CD4-positive, alpha-beta memory T cell (primary cell): ENCODE data around the gene C22orf23. TPM values are rescaled to one million over a fixed set of nuclear protein-coding genes. Genes with fewer than 3 reads are reported as not detected.
"Not testable (repeated sequence)": the region's sequence is repeated elsewhere in the genome, so short reads cannot be mapped to it uniquely, and the experiment has no call there.

Experiments
- CTCF ChIA-PET: fragments of 350-600 bp; sonication (Branson Sonifier 250); formaldehyde crosslinking; loops from one replicate; lab custom pipeline; 2021; ENCODE audit warnings: inconsistent platforms; ENCODE audit not compliant: partially characterized antibody; lab: Charles Lee
- POLR2A ChIA-PET: fragments of 350-600 bp; sonication (Branson Sonifier 250); formaldehyde crosslinking; loops from one replicate; lab custom pipeline; 2021; ENCODE audit not compliant: partially characterized antibody; lab: Charles Lee
- DNase-seq, 5 donors: peaks; one replicate each; pipeline versions ENCODE4 v3.0.0 to v3.0.0-alpha.2; 2020 to 2022; ENCODE audit warnings: mixed read lengths in 1 of 5
- H3K27ac ChIP-seq: one replicate; pipeline ENCODE4 v1.7.0; 2013; ENCODE audit warnings: low read depth, low read length
- H3K27me3 ChIP-seq: 2 replicates; pipeline ENCODE4 v1.7.0; 2013; ENCODE audit warnings: mild to moderate bottlenecking, low read length, moderate library complexity; ENCODE audit not compliant: insufficient read depth
- H3K36me3 ChIP-seq: 2 replicates; pipeline ENCODE4 v1.7.0; 2013; ENCODE audit warnings: mild to moderate bottlenecking, low read length, moderate library complexity; ENCODE audit not compliant: insufficient read depth
- H3K4me1 ChIP-seq: 2 replicates; pipeline ENCODE4 v1.7.0; 2013; ENCODE audit warnings: mild to moderate bottlenecking, low read length, moderate library complexity; ENCODE audit not compliant: insufficient read depth
- H3K4me3 ChIP-seq, 2 donors: one replicate each; pipeline ENCODE4 v1.7.0; 2013; ENCODE audit warnings: low read length in 2 of 2, mild to moderate bottlenecking in 1 of 2
- H3K9me3 ChIP-seq, 2 donors: one replicate each; pipeline ENCODE4 v1.7.0; 2013; ENCODE audit warnings: low read length in 2 of 2, control low read depth in 1 of 2; ENCODE audit not compliant: control insufficient read depth in 1 of 2
- H3K27ac Mint-ChIP-seq, 7 donors: one replicate each; pipeline ENCODE4 v1.8.0; 2020 to 2021; ENCODE audit warnings: mixed read lengths in 7 of 7, mild to moderate bottlenecking in 6 of 7, inconsistent platforms in 3 of 7, moderate library complexity in 3 of 7
- H3K27me3 Mint-ChIP-seq, 2 donors: one replicate each; pipeline ENCODE4 v1.8.0; 2020 to 2021; ENCODE audit warnings: mixed read lengths in 2 of 2
- H3K36me3 Mint-ChIP-seq, 2 donors: one replicate each; pipeline ENCODE4 v1.8.0; 2020 to 2021; ENCODE audit warnings: mixed read lengths in 2 of 2, inconsistent platforms in 1 of 2, mild to moderate bottlenecking in 1 of 2
- H3K4me1 Mint-ChIP-seq, 4 donors: one replicate each; pipeline ENCODE4 v1.8.0; 2020 to 2021; ENCODE audit warnings: mixed read lengths in 4 of 4, mild to moderate bottlenecking in 1 of 4
- H3K4me3 Mint-ChIP-seq, 8 donors: one replicate each; pipeline ENCODE4 v1.8.0; 2020 to 2021; ENCODE audit warnings: mixed read lengths in 8 of 8, mild to moderate bottlenecking in 7 of 8, moderate library complexity in 6 of 8, inconsistent platforms in 3 of 8
- H3K9me3 Mint-ChIP-seq, 8 donors: one replicate each; pipeline ENCODE4 v1.8.0; 2020 to 2021; ENCODE audit warnings: mixed read lengths in 8 of 8, mild to moderate bottlenecking in 5 of 8, inconsistent platforms in 3 of 8, moderate library complexity in 1 of 8
- intact Hi-C: fragments of 100-400 bp; cut with micrococcal nuclease; formaldehyde crosslinking; loops from one replicate; pipeline ENCODE4 v1.15.1; 2023
- polyA plus RNA-seq, 2 donors: library from polyadenylated mRNA; unstranded; fragments of 300-500 nt; fragmentation: Illumina TruSeq; gene quantifications; one replicate each; pipeline ENCODE4 v1.2.3, GENCODE V29; 2021
- total RNA-seq, 2 experiments: library from RNA; stranded (reverse); gene quantifications; one replicate each; pipeline ENCODE4 v1.2.3, GENCODE V29; 2021

The C22orf23 gene
- total and polyA plus RNA-seq, 4 experiments from 2014 or later, result not detected

- no peaks in the 10 kb centered on the region for H3K9me3 ChIP-seq
- CTCF ChIA-PET, result no interaction called here
- no peaks in the 10 kb centered on the region for H3K27me3 Mint-ChIP-seq
- peaks cover 0 to 2% (median under 1%) of the 10 kb centered on the region in 4 donors for H3K4me1 Mint-ChIP-seq
- no peaks in the 10 kb centered on the region for H3K27me3 ChIP-seq
- no peak overlapping the region for H3K27ac Mint-ChIP-seq
- intact Hi-C loops, result no loop called here
- no peak overlapping the region for H3K4me3 ChIP-seq
- POLR2A ChIA-PET, result no interaction called here
- H3K9me3 Mint-ChIP-seq, result no peaks in the 10 kb centered on the region
- no peaks in the 10 kb centered on the region for H3K36me3 ChIP-seq
- no peak overlapping the region for H3K4me3 Mint-ChIP-seq
- no peaks in the 10 kb centered on the region for H3K4me1 ChIP-seq
- no peak overlapping the region for H3K27ac ChIP-seq
- DNase-seq, result no peak
- peaks cover 9 to 11% of the 10 kb centered on the region in 2 donors for H3K36me3 Mint-ChIP-seq
Measured at GRCh38 chr22:37979782-37980181, 26.4 kb upstream of the C22orf23 start.

DNA sequence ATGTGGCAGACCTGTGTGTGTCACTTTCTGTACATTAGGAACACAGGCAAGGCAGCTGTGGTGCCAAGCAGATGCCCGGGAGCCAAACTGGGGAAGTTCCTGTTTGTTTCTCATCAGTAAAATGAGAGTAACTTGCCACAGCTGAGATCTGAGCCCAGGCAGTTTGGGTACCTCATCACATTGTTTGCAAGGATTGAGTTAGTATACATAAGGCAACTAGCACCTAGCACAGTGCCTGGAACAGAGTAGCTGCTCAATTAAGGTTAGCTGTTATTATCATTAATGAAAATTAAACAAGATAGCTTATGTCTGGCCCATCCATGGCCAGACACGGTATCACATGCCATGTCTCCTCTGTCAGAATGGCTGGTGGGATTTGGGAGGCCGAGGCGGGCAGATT is 23.1 kb upstream of the C22orf23 start:
- no peaks in the 10 kb centered on the region for H3K27me3 ChIP-seq
- no peak overlapping the region for H3K4me3 ChIP-seq
- no peaks in the 10 kb centered on the region for H3K4me1 ChIP-seq
- Mint-ChIP-seq H3K27ac (peak overlapping the region in 1 of 7 donors; percentile 59), H3K4me3 (no peak overlapping the region), H3K9me3 (no peaks in the 10 kb centered on the region), H3K4me1 (peaks cover 0 to 4% (median under 1%) of the 10 kb centered on the region in 4 donors), H3K27me3 (no peaks in the 10 kb centered on the region), H3K36me3 (peaks cover 13 to 14% of the 10 kb centered on the region in 2 donors)
- ChIA-PET CTCF (interaction anchor here (0.7 to 1.6 kb wide), 2 partner anchors 11 to 374 kb away, joined by 3 to 7 read pairs; no protein-coding TSS in a partner anchor), POLR2A (no interaction called here)
- intact Hi-C loops, result no loop called here
- no peak overlapping the region for H3K27ac ChIP-seq
- H3K36me3 ChIP-seq, result no peaks in the 10 kb centered on the region
- no peaks in the 10 kb centered on the region for H3K9me3 ChIP-seq
- DNase-seq, result no peak

DNA sequence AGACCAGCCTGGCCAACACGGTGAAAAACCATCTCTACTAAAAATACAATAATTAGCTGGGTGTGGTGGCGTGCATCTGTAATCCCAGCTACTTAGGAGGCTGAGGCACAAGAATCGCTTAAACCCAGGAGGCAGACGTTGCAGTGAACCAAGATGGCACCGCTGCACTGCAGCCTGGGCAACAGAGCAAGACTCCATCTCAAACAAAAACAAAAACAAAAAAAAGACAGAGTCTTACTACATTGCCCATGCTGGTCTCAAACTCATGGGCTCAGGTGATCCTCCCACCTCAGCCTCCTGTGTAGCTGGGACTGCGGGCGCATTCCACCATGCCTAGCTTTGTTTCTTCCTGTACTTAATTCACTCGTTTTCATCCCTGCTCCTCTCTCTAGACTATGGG is 22.6 kb upstream of the C22orf23 start:
- H3K27me3 Mint-ChIP-seq, H3K27me3 ChIP-seq, H3K9me3 Mint-ChIP-seq, H3K9me3 ChIP-seq, H3K4me3 Mint-ChIP-seq, intact Hi-C loops, H3K4me3 ChIP-seq, H3K27ac ChIP-seq, POLR2A ChIA-PET, H3K36me3 ChIP-seq, H3K4me1 Mint-ChIP-seq, H3K4me1 ChIP-seq, DNase-seq: not testable (repeated sequence)
- H3K27ac Mint-ChIP-seq, result peak overlapping the region in 2 of 7 donors; percentile 58 to 59
- H3K36me3 Mint-ChIP-seq, result peaks cover 13 to 16% of the 10 kb centered on the region in 2 donors
- CTCF ChIA-PET, result interaction anchor here (1.6 kb wide), 1 partner anchor 11 kb away, joined by 7 read pairs; no protein-coding TSS in a partner anchor

DNA sequence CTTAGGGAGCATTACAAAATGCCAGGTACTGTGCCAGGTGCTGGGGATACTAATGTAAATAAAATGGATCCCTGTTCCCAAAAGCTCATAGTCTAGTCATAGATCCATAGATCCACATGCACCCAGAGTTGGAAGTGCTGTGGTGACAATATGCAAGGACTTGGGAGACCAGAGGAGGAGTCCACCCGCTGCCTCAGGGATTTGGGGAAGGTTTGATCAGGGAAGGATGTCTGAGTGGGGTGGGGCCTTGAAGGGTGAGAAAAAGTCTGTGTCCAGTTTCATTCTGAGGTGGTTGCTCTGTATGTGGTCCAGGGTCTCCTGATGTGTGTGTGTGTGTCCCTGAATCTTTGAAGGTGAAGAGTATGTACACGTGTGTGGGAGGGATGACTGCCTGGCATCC is 21.8 kb upstream of the C22orf23 start:
- H3K27ac Mint-ChIP-seq, result peak overlapping the region in 4 of 7 donors; percentile 2 to 63 (median 48)
- H3K27ac ChIP-seq, result no peak overlapping the region
- ChIA-PET POLR2A (no interaction called here), CTCF (interaction anchor here (1.0 kb wide), 1 partner anchor 53 kb away, joined by 3 read pairs; no protein-coding TSS in a partner anchor)
- no peaks in the 10 kb centered on the region for H3K27me3 Mint-ChIP-seq
- H3K36me3 Mint-ChIP-seq, result peaks cover 13 to 21% of the 10 kb centered on the region in 2 donors
- no peak overlapping the region for H3K4me3 Mint-ChIP-seq
- no peak overlapping the region for H3K4me3 ChIP-seq
- H3K4me1 ChIP-seq, result no peaks in the 10 kb centered on the region
- H3K27me3 ChIP-seq, result no peaks in the 10 kb centered on the region
- intact Hi-C loops, result no loop called here
- H3K9me3 Mint-ChIP-seq, result no peaks in the 10 kb centered on the region
- peaks cover 0 to 5% (median 2%) of the 10 kb centered on the region in 4 donors for H3K4me1 Mint-ChIP-seq
- no peaks in the 10 kb centered on the region for H3K36me3 ChIP-seq
- no peaks in the 10 kb centered on the region for H3K9me3 ChIP-seq
- no peak for DNase-seq

DNA sequence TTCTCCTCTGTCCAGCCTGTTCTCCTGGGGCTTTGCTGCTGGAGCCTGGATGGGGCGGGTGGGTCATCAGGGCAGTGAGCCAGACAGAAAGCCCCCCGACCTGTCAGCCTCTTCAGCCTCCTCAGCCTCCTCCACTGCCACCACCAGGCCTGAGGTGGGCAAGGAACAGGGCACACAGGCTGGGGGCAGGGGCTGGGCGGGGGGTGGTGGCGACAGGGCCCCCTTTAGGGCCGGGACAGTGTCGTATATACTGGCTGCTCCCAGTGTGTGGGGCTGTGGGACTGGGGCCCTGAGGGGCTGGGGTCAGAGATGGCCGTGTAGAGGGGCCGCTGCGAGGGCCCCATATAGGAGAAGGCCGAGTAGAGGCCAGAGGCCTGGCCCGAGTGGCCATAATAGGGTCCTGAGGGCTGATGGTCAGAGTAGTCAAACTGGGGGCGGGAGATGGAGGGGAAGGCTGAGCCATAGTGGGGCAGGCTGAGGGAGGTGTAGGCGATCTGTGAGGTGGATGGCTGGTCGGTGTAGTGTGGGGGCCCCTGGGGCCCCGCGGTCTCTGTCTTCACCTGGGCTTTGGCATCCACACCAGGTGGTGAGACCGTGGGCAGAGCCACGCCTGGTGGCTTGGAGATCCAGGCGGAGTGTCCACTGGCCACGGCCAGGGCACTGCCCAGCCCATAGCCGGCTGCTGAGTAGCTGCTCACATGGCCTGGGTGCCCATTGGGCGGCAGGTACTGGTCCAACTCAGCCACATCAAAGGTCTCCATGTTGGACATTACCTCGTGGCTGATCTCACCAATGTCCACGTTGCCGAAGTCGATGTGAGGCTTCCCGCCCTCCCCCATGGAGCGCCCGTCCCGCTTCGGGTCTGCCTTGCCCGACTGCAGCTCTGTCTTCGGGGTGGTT is 20.1 kb upstream of the C22orf23 start:
- Histone ChIP-seq H3K4me1 (no peaks in the 10 kb centered on the region), H3K4me3 (no peak overlapping the region), H3K9me3 (no peaks in the 10 kb centered on the region), H3K36me3 (peaks cover under 1% of the 10 kb centered on the region), H3K27me3 (no peaks in the 10 kb centered on the region), H3K27ac (no peak overlapping the region)
- CTCF ChIA-PET, result no interaction called here
- no peak for DNase-seq
- intact Hi-C loops, result no loop called here
- Mint-ChIP-seq H3K27ac (no peak overlapping the region), H3K9me3 (no peaks in the 10 kb centered on the region), H3K4me1 (peaks cover 0 to 5% (median 2%) of the 10 kb centered on the region in 4 donors), H3K36me3 (peaks cover 18 to 28% of the 10 kb centered on the region in 2 donors), H3K4me3 (no peak overlapping the region), H3K27me3 (no peaks in the 10 kb centered on the region)
- POLR2A ChIA-PET, result no interaction called here

DNA sequence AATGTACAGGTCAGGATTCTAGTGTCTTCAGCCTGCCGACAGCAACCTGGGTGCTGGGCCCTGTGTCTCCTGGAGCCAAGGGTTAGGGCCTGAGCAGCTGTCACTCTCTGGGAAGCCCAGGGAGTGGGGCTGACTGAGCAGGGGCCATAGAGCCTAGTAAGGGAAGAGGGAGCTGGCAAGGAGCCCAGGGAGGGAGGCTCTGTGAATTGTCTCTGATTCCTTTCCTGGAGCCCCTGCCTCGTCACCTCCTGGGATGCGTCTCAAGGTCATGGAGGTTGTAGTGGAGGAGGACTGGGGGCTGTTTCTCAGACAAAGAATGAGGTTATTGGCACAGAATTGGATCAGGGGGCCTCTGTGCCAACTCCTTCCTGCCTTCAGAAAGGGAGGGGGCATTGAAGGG is 19.1 kb upstream of the C22orf23 start:
- peak overlapping the region in 1 of 7 donors; percentile 3 for H3K27ac Mint-ChIP-seq
- no peak overlapping the region for H3K4me3 ChIP-seq
- H3K27ac ChIP-seq, result no peak overlapping the region
- no peaks in the 10 kb centered on the region for H3K9me3 Mint-ChIP-seq
- no peaks in the 10 kb centered on the region for H3K9me3 ChIP-seq
- peaks cover 10% of the 10 kb centered on the region for H3K36me3 ChIP-seq
- intact Hi-C loops, result no loop called here
- CTCF ChIA-PET, result no interaction called here
- POLR2A ChIA-PET, result no interaction called here
- no peak overlapping the region for H3K4me3 Mint-ChIP-seq
- no peaks in the 10 kb centered on the region for H3K4me1 ChIP-seq
- no peak for DNase-seq
- H3K27me3 ChIP-seq, result no peaks in the 10 kb centered on the region
- H3K36me3 Mint-ChIP-seq, result peaks cover 26 to 37% of the 10 kb centered on the region in 2 donors
- H3K27me3 Mint-ChIP-seq, result no peaks in the 10 kb centered on the region
- peaks cover 0 to 5% (median 2%) of the 10 kb centered on the region in 4 donors for H3K4me1 Mint-ChIP-seq

GRCh38 chr22:37971475-37972434 is 18.4 kb upstream of the C22orf23 start:
- H3K27ac Mint-ChIP-seq, result peak overlapping the region in 1 of 7 donors; percentile 3
- POLR2A ChIA-PET, result no interaction called here
- CTCF ChIA-PET, result no interaction called here
- Histone ChIP-seq H3K27ac (no peak overlapping the region), H3K4me3 (no peak overlapping the region), H3K36me3 (peaks cover 18% of the 10 kb centered on the region), H3K27me3 (no peaks in the 10 kb centered on the region), H3K9me3 (no peaks in the 10 kb centered on the region), H3K4me1 (no peaks in the 10 kb centered on the region)
- H3K4me3 Mint-ChIP-seq, result no peak overlapping the region
- H3K36me3 Mint-ChIP-seq, result peaks cover 34 to 44% of the 10 kb centered on the region in 2 donors
- no peak for DNase-seq
- no peaks in the 10 kb centered on the region for H3K9me3 Mint-ChIP-seq
- intact Hi-C loops, result no loop called here
- H3K4me1 Mint-ChIP-seq, result peaks cover 0 to 5% (median 2%) of the 10 kb centered on the region in 4 donors
- no peaks in the 10 kb centered on the region for H3K27me3 Mint-ChIP-seq
